ENCODE results near the gene MPDZ.
A peak's percentile ranks its signal among the peaks of the same experiment; 100 is the strongest.

MPDZ gene

GRCh38 chr9:13279284-13280141 lies at the start of gene MPDZ:
Gene MPDZ, minus strand, starts transcription at chr9:13279692. Its CDS starts 29,377 bp downstream, at chr9:13250315.
- peak; percentile 92 for DNase-seq (ENCODE audit: low spot score)

GRCh38 chr9:13324988-13325387 lies 45.5 kb upstream of the MPDZ start:
- peak; percentile 9 for DNase-seq (ENCODE audit: low spot score)

GRCh38 chr9:13322828-13323550 lies 43.5 kb upstream of the MPDZ start:
- DNase-seq (ENCODE audit: low spot score) = no peak

- no peak for DNase-seq (ENCODE audit: low spot score)
Measured at GRCh38 chr9:13318027-13318426, 38.5 kb upstream of the MPDZ start.

- no peak for DNase-seq (ENCODE audit: low spot score)
Measured at GRCh38 chr9:13296972-13297371, 17.5 kb upstream of the MPDZ start.

GRCh38 chr9:13295556-13295955 lies 16.1 kb upstream of the MPDZ start:
- no peak for DNase-seq (ENCODE audit: low spot score)

GRCh38 chr9:13292782-13293181 lies 13.3 kb upstream of the MPDZ start:
- no peak for DNase-seq (ENCODE audit: low spot score)

GRCh38 chr9:13292158-13292557 lies 12.7 kb upstream of the MPDZ start:
- DNase-seq (ENCODE audit: low spot score) = no peak

GRCh38 chr9:13291718-13292117 lies 12.2 kb upstream of the MPDZ start:
- DNase-seq (ENCODE audit: low spot score) = no peak

GRCh38 chr9:13284011-13284410 lies 4.5 kb upstream of the MPDZ start:
- no peak for DNase-seq (ENCODE audit: low spot score)

GRCh38 chr9:13282998-13283397 lies 3.5 kb upstream of the MPDZ start:
- DNase-seq (ENCODE audit: low spot score) = peak; percentile 40

- DNase-seq (ENCODE audit: low spot score) = peak; percentile 40
Measured at GRCh38 chr9:13281356-13282016, 2.0 kb upstream of the MPDZ start.

GRCh38 chr9:13278368-13279246 lies 885 bp downstream of the MPDZ start:
- peak; percentile 72 for DNase-seq (ENCODE audit: low spot score)

- DNase-seq (ENCODE audit: low spot score) = peak; percentile 27
Measured at GRCh38 chr9:13278023-13278367, 1.5 kb downstream of the MPDZ start.

GRCh38 chr9:13274886-13275641 lies 4.4 kb downstream of the MPDZ start:
- DNase-seq (ENCODE audit: low spot score) = peak; percentile 41

GRCh38 chr9:13270734-13271133 lies 8.8 kb downstream of the MPDZ start:
- DNase-seq (ENCODE audit: low spot score) = no peak

GRCh38 chr9:13269589-13270452 lies 9.7 kb downstream of the MPDZ start:
- DNase-seq (ENCODE audit: low spot score) = no peak

- DNase-seq (ENCODE audit: low spot score) = no peak
Measured at GRCh38 chr9:13268469-13268868, 11.0 kb downstream of the MPDZ start.

- DNase-seq (ENCODE audit: low spot score) = peak; percentile 59
Measured at GRCh38 chr9:13267743-13268142, 11.7 kb downstream of the MPDZ start.

GRCh38 chr9:13266167-13266566 lies 13.3 kb downstream of the MPDZ start:
- peak; percentile 29 for DNase-seq (ENCODE audit: low spot score)

Measured in GM03348 (cell line).